Activated CD8-positive, alpha-beta memory T cell treated with anti-CD3 and anti-CD28 coated beads for 24 hours (primary cell): ENCODE data around the gene DEDD2.

Source experiments
- DNase-seq: peaks from one replicate; pipeline ENCODE4 v3.0.0-alpha.2; 2020

Gene DEDD2

DNA sequence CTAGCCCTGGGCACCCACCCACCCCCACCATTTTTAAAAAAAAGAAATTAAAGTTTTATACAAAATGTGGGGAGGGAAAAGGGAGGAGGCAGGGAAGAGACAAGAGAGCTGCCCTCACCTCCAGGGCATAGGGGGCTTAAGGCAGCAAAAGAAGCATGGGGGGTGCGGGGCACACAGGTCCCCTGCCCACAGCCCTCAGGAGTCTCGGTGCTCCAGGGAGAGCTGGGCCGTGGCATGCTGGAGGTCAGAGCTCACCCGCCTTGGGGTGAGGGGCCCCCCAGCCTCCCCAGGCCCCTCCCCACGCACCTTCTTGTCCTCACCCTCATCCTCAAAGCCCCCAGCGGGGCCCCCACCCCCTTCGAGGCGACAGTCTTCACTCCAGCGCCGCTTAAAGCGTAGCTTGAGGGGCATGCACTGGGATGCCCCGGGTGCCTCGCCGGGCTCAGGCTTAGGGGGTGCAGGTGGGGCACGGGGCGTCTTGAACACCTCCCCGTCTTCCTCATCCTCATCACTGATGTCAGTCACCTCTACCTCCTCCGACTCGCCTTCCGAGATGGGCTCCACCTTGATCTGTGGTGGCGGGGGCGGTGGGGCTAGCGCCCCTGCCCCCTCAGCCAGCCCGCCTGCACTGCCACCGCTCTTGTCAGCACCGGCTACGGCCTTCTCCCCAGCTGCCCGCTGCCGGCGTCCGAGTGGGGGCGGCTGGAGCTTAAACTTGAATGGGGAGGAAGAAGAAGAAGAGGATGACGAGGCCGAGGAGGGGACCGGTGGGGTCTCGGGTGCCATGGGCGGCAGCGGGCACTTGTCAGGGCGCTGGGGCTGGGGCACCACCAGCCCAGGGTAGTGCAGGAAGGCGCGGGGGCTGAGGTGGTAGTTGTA, 31.0 kb upstream of the DEDD2 start:
- no peak for DNase-seq

DNA sequence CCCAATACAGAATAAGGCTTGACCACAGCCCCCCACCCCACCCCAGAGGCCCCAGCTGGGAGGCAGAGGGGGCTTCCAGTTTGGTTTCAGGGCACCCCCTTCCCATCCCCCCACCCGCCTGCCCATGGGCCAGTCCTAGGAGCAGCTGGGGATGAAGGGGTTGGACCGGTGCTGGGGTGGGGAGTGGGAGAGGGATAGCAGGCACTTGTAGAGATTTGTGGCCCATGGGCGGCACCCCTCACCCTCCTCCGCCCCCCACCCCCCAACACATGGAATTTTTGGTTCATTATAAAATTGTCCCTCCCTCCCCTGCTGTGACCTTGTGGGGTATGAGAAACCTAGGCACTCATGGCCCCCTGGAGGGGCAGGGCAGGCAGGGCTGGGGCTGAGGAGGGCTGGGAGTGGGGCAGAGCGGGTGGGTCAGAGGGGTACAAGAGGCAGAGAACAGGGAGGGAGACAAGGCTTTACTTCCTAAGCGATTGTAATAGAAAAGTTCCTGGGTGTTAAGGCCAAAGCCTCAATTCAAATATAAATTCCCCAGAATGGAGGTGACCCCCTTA, 30.2 kb upstream of the DEDD2 start:
- no peak for DNase-seq

GRCh38 chr19:42246922-42247639, 29.6 kb upstream of the DEDD2 start:
- no peak for DNase-seq

DNA sequence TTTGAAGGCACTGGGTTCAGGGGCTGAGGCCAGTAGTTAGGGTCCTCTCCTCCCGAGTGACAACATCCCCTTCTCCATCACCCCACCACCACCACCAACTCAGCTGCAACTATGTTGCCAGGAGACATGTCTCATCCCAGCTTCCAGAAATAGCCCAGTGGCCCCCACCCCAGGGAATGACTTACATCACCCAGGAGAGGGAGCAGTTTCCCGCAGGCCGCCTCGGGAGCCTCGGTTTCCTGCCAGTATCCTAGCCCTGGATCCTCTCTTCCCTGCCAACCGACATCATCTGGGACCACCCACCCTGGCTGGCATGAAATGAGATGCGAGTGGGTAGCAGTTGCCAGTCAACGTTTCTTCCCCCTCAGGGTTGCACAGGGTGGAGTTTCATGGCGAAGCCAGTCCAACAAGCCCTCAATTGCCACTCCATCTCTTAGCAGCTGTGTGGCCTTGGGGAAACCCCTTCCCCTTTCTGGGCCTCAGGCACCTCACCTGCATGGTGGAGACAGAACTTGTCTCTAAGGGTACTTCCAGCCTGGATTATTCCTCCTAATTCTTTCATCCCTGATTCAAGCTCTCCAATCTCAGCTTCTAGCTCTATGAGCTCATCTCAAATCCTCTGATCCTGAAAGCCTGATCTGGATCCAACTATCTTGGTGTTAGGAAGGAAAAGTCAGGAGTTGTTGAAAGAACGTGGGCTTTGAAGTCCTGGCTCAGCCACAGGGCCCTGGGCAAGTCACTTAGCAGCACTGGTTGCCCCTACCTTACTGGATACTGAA, 28.9 kb upstream of the DEDD2 start:
- no peak for DNase-seq

GRCh38 chr19:42245231-42245630, 27.8 kb upstream of the DEDD2 start:
- no peak for DNase-seq

DNA sequence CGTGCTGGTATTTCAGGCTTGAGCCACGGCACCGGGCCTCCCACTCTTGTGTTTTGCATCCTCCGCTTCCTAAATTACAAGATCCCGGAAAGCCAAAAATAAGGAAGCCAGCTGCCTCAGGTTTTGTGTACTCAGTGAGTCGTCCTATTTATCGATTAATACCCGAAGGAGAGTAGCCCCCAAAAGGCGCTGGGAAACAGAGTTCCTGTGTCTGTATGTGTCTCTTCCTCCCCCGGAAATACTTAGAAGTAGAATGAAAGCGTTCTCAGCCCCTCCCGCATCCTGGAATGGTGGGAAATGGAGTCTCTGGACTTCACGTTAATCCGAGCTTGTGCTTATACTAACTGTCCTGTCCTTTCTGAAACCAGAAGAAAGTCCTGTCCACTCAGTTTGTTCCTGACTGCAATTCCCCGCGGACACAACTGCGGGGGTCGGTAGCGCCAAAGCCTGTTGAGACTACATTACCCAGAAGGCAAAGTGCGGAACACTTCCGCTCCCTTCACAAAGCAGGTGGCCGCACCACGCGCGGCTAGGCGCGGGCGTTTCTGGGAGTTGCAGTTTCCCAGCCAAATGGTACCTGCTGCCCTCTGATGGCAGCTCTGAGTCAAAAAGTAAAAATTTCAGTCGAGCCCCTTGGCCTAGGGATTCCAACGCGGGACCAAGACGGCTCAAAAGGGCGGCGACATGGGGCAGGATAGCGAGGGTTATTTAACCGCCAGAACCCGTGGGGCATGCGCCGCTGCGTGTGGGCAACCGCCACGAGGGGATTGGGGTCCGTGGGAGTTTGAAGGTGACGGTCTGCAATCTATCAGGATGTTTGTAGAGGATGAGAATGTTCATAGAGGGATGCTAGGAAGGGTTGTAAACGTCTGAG, 27.1 kb upstream of the DEDD2 start:
- peak; percentile 95 for DNase-seq

- peak; percentile 97 for DNase-seq
Observed at GRCh38 chr19:42242512-42243409, 25.3 kb upstream of the DEDD2 start, which contains the start of gene GSK3A. Gene GSK3A, minus strand, starts transcription at chr19:42242602. Its CDS starts 137 bp downstream, at chr19:42242465.

- DNase-seq = no peak
Observed at GRCh38 chr19:42242069-42242511, 24.6 kb upstream of the DEDD2 start.

GRCh38 chr19:42241279-42241678, 23.8 kb upstream of the DEDD2 start:
- no peak for DNase-seq

- DNase-seq = no peak
Observed at GRCh38 chr19:42239544-42240220, 22.2 kb upstream of the DEDD2 start.

- DNase-seq = no peak
Observed at GRCh38 chr19:42235181-42235580, 17.7 kb upstream of the DEDD2 start.

GRCh38 chr19:42234364-42234763, 16.9 kb upstream of the DEDD2 start:
- DNase-seq = no peak

DNA sequence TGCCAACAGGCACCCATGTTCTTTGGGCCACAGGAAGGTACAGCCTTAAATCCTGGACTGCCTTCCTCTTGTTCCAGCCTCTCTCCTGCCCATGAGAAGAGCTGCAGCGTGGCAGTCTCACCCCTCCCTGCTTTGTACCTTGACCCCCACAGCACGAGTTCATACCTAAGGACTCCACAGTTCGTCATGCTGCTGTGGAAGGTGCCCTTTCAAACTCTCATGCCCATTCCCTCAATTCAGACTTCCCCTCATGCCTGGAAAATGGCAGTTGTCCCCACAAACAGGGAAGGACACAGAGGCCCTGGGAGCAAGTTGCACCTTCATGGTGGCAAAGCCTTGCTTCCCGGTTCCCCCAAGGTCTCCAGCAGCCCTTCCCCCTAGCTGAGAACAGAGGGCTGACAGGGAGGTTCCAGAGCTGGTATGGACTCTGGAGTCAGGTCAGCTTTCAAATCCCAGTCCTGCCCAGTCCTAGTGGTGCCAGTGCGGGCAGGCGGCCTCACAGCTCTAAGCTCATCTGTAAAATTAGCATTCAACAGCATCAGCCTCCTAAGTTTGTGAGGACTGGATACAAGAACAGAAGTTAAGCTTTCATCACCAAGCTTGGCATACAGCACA, 16.3 kb upstream of the DEDD2 start:
- DNase-seq = no peak

GRCh38 chr19:42233106-42233505, 15.6 kb upstream of the DEDD2 start:
- DNase-seq = no peak

DNA sequence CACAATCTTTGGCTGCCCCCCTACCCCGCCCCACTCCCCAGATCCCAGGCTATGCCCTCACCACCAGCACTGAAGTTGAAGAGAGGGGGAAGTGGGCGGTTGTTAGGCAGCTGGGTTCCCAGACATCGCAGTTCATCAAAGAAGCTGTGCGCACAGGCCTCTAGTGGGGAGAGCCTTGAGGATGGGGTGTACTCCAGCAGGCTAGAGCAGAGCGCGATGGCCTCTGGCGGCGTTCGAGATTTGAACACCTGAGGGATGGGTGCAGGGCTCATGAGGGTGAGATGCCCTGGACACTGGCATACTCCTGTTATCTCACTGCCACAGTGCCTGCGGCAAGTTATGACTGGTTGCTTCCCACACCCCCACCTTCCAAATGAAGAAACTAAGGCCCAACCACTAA, 15.0 kb upstream of the DEDD2 start:
- DNase-seq = no peak

- DNase-seq = no peak
Observed at GRCh38 chr19:42230571-42230970, 13.1 kb upstream of the DEDD2 start.

- DNase-seq = no peak
Observed at GRCh38 chr19:42229855-42230351, 12.4 kb upstream of the DEDD2 start.

- no peak for DNase-seq
Observed at GRCh38 chr19:42229301-42229854, 11.9 kb upstream of the DEDD2 start.

GRCh38 chr19:42228641-42229040, 11.2 kb upstream of the DEDD2 start:
- DNase-seq = no peak
